ENCODE measurements around the gene ABCC10. TPM values are rescaled to one million over a fixed set of nuclear protein-coding genes. Genes with fewer than 3 reads are reported as not detected.

Gene ABCC10
- total RNA-seq, 1 donor, result 26.4 TPM

GRCh38 chr6:43444582-43444981, 17.2 kb downstream of the ABCC10 start:
- DNase-seq (ENCODE audit: insufficient read length, low spot score, missing footprints), result no peak
- no peak for TF ChIP-seq CTCF (IDR thresholded peaks at IDR 0.05; ENCODE audit: extremely low read depth, low read depth, low read length)
- Histone ChIP-seq H3K4me2 (ENCODE audit: insufficient read depth, low read length) (no peak overlapping the region), H2AFZ (ENCODE audit: low read length) (no peak overlapping the region), H3K79me2 (ENCODE audit: insufficient read depth, low read length) (no peaks in the 10 kb centered on the region), H4K20me1 (ENCODE audit: insufficient read depth, low read length) (no peaks in the 10 kb centered on the region), H3K4me3 (ENCODE audit: insufficient read depth, low read length) (no peak overlapping the region), H3K36me3 (ENCODE audit: insufficient read depth, low read length) (peaks cover 45% of the 10 kb centered on the region), H3K27me3 (ENCODE audit: insufficient read depth, low read length) (no peaks in the 10 kb centered on the region), H3K4me1 (ENCODE audit: insufficient read depth, low read length) (no peaks in the 10 kb centered on the region), H3K9me3 (ENCODE audit: low read depth, low read length) (no peaks in the 10 kb centered on the region), H3K27ac (ENCODE audit: low read depth, low read length) (no peak overlapping the region)

GRCh38 chr6:43445576-43445975, 18.2 kb downstream of the ABCC10 start:
- Histone ChIP-seq H3K4me2 (ENCODE audit: insufficient read depth, low read length) (no peak overlapping the region), H3K27ac (ENCODE audit: low read depth, low read length) (no peak overlapping the region), H3K36me3 (ENCODE audit: insufficient read depth, low read length) (peaks cover 49% of the 10 kb centered on the region), H3K4me1 (ENCODE audit: insufficient read depth, low read length) (no peaks in the 10 kb centered on the region), H3K9me3 (ENCODE audit: low read depth, low read length) (no peaks in the 10 kb centered on the region), H4K20me1 (ENCODE audit: insufficient read depth, low read length) (no peaks in the 10 kb centered on the region), H2AFZ (ENCODE audit: low read length) (no peak overlapping the region), H3K27me3 (ENCODE audit: insufficient read depth, low read length) (no peaks in the 10 kb centered on the region), H3K4me3 (ENCODE audit: insufficient read depth, low read length) (no peak overlapping the region), H3K79me2 (ENCODE audit: insufficient read depth, low read length) (no peaks in the 10 kb centered on the region)
- no peak for DNase-seq (ENCODE audit: insufficient read length, low spot score, missing footprints)
- no peak for TF ChIP-seq CTCF (IDR thresholded peaks at IDR 0.05; ENCODE audit: extremely low read depth, low read depth, low read length)

- no peaks in the 10 kb centered on the region for H3K4me1 ChIP-seq (ENCODE audit: insufficient read depth, low read length)
- no peak overlapping the region for H2AFZ ChIP-seq (ENCODE audit: low read length)
- no peak for TF ChIP-seq CTCF (IDR thresholded peaks at IDR 0.05; ENCODE audit: extremely low read depth, low read depth, low read length)
- no peak for DNase-seq (ENCODE audit: insufficient read length, low spot score, missing footprints)
- H3K27me3 ChIP-seq (ENCODE audit: insufficient read depth, low read length), result no peaks in the 10 kb centered on the region
- no peaks in the 10 kb centered on the region for H4K20me1 ChIP-seq (ENCODE audit: insufficient read depth, low read length)
- H3K79me2 ChIP-seq (ENCODE audit: insufficient read depth, low read length), result no peaks in the 10 kb centered on the region
- H3K36me3 ChIP-seq (ENCODE audit: insufficient read depth, low read length), result peaks cover 53% of the 10 kb centered on the region
- H3K4me2 ChIP-seq (ENCODE audit: insufficient read depth, low read length), result no peak overlapping the region
- H3K9me3 ChIP-seq (ENCODE audit: low read depth, low read length), result no peaks in the 10 kb centered on the region
- no peak overlapping the region for H3K27ac ChIP-seq (ENCODE audit: low read depth, low read length)
- no peak overlapping the region for H3K4me3 ChIP-seq (ENCODE audit: insufficient read depth, low read length)
Measured at GRCh38 chr6:43447604-43448003, 20.3 kb downstream of the ABCC10 start.

- Histone ChIP-seq H3K4me1 (ENCODE audit: insufficient read depth, low read length) (no peaks in the 10 kb centered on the region), H3K79me2 (ENCODE audit: insufficient read depth, low read length) (no peaks in the 10 kb centered on the region), H3K27ac (ENCODE audit: low read depth, low read length) (no peak overlapping the region), H3K27me3 (ENCODE audit: insufficient read depth, low read length) (no peaks in the 10 kb centered on the region), H4K20me1 (ENCODE audit: insufficient read depth, low read length) (no peaks in the 10 kb centered on the region), H3K9me3 (ENCODE audit: low read depth, low read length) (no peaks in the 10 kb centered on the region), H3K36me3 (ENCODE audit: insufficient read depth, low read length) (peaks cover 50% of the 10 kb centered on the region), H3K4me2 (ENCODE audit: insufficient read depth, low read length) (no peak overlapping the region), H3K4me3 (ENCODE audit: insufficient read depth, low read length) (no peak overlapping the region), H2AFZ (ENCODE audit: low read length) (no peak overlapping the region)
- no peak for TF ChIP-seq CTCF (IDR thresholded peaks at IDR 0.05; ENCODE audit: extremely low read depth, low read depth, low read length)
- DNase-seq (ENCODE audit: insufficient read length, low spot score, missing footprints), result no peak
Measured at GRCh38 chr6:43448916-43449315, 21.6 kb downstream of the ABCC10 start.
